Measurements from ENCODE around the gene SLIT3.

The SLIT3 gene

DNA sequence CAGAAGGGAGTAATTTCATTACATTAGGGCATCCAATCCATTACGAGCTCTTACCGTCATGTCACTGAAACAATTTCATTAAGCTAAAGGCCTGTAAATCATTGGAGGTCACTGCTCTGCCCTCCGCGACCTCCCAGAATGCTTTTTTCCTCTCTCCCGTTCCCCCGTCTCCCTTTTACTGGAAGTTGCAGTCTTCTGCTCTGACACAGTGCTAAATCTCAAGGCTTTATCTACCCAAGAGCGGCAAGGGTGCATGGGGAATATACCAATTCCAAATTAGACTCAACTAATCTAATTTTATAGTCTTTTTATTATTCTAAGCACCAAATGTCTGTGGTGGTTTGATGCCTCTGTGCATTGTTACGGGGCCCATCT lies 456.0 kb downstream of the SLIT3 start:
- DNase-seq: no peak

DNA sequence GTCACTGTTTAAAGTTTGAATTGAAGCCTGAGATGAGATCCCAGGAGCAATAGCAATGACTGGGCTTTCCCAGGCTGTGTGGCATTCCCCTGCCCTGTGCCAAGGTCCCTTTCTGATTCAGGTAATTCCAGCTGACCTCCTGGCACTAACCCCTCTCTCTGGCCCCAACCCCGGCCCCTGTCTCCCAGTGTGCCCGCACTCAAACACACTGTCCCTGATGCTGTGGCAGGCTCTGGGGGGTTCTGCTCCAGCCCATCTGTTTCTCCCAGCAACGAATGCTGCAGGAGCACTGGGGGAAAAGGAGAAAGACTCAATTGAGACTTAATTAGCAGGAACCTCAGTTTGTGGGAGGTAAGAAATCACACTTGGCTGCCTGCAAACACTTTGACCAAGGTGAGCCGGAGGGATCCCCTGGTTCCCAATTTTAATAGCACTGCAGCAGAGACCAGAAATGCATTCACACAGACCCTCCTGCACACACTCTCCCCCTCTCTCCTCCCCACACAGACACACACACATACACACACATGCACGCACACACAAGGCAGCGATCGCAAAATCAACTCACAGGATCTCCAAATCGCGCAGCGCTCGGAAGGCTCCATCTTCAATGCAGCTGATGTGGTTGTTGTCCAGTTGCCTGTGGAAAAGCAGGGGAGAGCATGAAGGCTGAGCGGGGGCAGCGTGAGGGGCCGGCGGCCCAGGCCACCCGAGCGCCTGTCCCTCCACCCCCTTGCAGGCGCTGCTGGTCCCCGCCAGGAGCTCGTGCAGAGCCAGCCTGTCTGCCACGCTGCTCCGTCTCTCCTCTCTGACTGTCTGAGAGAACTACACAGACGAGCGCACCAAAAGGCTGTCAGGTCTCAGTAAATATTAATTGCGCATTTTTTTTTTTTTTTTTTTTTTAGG lies 456.7 kb downstream of the SLIT3 start:
- no peak for DNase-seq

DNA sequence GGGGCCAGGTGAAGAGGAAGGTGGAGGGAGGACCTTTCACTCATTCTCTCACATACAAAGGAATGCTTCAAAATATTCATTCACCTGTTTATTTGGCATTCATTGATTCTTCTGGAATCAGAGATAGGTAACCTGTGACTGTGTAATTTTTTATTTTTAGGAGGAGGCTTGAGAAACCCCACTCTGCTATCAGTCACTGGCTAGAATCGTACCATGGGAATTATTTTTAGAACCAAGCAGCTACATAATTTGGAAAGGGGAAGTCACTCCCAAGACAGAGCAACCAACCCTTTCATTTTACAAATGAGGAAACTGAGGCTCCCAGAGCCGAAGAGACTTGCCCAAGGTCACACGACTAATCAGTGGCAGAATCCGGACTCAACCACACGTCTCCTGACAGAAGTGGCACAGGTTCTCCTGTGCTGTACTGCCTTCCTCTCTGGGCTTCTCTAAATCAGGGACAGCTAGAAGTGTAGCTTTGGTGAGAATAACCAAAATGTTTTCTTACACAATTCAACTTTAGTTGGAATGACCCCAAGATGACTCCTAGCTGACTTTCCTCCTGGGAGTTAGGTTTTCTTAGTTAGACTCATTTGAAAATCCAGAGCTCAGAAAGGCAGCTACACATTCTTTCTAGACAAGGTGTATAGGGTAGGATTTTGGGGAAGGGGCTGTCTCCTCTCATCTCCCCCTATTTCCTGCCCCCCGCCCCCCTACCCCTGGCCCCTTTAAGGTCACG lies 457.5 kb downstream of the SLIT3 start:
- DNase-seq: no peak

DNA sequence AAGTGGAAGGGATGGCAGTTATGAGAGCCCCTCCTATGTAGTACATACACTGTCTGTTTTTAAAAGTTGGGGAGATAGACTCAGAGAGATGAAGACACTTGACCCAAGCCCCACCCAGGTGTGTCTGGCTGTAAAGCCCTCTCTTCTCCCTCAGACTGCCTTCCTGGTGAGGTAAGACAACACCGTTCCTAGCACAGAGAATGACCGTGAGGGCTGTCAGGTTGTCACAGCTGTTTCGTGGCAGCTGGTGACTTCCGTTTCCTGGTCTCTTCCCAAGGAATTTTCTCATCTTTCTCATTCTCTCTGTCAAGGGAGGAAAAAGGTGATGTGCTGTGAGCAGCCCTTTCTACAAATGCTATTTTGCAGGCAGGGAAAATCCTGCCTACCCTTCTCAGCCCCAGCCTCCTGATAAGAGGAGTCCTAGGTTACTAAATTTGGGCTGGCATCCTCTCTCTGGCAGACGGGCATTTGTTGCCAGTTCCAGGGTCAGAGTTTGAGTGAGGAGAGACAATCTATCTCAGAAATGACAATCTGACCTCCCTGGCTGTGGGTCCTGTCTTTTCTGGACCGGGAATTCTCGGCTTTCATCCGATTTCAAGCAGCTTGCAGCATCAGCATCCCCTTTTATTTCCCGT lies 458.3 kb downstream of the SLIT3 start:
- DNase-seq: no peak

DNA sequence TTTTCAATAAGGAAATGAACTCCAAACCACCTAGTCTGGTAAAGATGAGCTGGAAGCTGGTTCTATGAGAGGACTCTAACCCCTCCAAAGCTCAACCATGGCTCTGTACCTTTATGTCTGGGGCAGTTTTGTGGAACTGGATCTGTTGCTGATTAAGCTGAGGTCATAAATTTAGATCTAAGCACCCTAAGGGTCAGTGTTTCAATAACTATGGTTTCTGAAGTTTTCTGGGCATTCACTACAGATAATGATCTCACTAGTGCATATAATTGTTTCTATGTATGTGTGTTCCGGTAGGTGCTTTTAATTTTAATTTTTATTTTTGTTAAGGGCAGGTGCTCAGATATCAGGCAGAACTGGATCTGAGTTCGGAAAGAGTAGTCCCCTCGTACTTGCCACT lies 463.1 kb downstream of the SLIT3 start:
- no peak for DNase-seq

DNA sequence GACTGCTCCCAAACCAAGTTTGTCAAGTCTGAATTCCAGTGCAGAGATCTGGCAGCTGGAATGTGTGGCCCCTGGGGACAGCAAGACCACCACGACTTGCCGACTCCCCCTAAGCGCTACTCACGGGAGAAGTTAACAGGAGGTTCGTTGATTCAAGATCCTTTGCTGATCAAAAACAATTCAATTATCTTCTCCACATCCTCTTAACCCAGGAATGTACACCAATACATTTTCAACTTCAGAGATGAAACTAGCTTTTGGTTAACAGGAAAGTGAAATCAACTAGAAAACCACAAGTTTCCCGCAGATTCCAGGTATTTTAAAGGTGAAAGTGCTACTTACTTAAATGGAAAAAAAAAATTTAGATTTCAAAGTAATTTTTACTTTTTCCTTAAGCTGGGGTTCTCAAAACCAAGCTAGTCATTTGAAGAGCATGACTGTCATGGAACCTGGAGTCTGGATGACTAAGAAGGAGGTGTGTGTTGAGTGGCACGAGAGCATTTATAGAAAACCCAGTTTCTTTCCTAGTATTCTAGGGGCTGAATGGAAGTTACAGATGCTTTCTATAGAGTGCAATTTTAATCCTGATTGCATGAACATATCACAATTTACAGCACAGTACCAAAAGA lies 464.2 kb downstream of the SLIT3 start:
- no peak for DNase-seq

DNA sequence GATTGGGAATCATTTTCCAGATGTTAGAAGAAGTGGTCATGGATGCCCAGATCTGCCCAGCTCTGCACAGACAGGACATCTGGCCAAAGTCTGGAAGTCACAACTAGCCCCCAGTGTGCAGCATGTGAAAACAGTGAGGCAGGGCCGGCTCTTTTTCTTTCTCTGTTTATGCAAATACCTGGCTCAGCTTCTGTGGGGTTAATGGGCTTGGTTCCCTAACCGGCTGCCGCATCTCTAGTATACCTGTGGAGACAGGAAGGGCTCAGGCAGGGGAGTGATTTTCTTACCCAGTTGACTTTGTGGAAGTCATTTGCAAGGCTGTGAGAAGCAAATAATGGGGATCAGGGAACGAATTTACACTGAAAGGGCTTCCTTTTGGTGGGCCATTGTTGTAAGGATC lies 467.0 kb downstream of the SLIT3 start:
- no peak for DNase-seq

DNA sequence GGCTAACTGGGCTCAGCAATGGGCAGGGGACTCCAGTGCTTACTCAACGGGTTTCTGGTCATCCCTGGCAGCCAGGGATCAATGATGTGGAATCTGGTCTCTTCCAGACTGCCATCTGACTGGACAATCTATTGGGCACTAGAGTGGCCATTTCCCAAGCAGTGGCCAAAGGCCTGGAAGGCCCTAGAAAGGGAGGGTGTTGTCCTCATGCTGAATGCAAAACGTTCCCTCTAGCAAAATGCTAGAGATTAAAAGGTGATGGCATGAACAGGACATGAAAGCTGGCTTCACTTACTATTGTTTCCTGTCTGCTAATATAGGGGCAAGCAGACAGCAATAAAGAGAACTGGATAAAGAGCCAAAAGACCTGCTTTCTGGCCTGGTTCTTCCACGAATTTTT lies 467.6 kb downstream of the SLIT3 start:
- DNase-seq: no peak

DNA sequence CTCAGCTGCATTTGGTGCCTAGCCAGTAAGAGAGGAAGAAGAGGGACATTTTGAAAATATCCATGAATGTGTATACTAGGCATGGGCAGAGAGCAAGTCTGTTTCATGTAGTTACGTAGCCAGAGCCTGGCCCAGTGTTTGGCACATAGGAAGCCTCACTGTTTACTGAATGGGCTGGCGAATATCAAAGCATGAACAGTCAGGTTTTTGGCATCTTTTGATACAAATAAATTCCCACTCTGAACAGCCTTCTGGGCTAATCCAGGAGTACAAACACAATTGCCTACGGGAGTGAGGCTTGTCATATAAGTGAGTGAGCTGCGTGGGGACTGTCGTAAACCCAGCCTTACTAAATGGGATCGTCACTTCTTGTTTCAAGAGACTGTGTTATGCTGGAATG lies 468.6 kb downstream of the SLIT3 start:
- DNase-seq: no peak

DNA sequence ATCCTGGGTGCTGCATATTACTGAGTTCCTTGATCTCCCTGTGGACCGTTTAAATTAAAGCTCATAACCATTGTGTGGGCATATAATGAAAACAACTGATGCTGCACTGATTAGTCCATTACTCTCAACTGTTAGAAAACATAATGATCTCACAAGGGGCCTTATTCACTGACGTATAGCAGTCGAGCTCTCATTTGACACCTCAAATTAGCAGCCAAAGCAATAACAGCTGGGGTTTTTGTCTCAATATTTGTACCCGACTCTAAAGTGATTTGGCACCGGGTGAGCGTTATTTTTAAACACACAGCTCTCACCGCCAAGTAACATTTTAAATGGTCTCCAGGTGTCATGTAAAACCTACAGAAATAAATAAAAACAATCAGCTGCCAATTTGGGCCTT lies 469.6 kb downstream of the SLIT3 start:
- DNase-seq: no peak

DNA sequence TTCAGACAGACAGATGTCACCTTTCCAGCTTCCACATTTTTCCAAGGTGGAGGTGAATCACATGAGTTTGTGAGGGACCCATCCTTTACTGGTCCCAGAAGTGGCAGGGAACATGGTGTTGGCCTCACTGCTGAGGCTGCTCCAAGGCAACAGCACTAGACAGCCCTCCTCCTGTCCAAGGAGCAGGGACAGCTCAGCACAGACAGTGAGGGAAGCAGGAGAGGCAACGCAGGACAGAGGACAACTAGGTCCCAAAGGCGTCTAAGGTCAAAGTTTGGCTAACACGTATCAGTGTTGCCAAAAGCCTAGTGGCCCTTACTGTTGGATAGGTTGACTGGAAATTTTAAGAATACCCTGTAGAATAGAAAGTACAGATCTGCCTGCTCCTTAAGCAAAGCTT lies 470.1 kb downstream of the SLIT3 start:
- DNase-seq: no peak

DNA sequence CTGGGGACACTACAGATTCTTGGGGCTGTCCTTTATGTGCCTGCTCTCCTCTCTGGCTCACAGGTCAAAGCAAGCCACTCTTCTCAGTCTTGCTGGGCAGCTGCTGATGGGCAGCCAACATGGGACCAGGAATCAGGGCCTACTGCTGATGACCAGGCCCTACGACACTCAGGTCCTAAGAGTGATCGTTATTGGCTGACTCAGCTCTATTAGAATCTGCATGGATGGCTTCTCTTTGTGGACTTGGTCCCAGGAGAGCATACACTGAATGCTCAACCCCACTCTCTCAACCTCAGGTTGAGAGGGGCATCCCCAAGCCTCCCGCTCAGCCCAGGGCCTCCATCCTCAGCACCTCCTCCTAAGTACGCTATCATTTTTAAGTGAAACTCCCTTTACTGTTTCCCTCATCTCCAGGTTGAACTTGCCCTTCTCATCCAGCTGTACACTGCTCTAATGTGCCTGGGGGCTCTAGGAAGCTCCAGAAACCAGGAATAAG lies 471.0 kb downstream of the SLIT3 start:
- no peak for DNase-seq

DNA sequence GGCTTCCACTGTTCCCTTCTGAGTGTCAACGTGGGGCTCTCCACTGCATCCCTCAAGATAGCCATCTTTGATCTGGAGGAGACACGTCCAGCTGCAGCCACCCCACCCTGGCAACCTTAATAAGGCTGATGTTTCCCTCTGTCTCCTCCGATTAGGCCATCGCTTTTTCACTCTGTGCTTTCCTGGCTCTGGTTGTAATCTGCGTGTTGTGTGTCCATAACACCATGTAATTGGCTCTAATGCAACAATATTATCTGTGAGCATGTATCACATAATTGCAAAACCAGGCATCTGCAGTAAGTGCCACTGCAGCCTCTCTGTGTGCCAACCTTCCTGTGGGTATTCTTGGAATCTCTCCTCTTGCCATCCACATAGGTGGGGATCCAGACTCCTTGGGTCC lies 471.9 kb downstream of the SLIT3 start:
- no peak for DNase-seq

DNA sequence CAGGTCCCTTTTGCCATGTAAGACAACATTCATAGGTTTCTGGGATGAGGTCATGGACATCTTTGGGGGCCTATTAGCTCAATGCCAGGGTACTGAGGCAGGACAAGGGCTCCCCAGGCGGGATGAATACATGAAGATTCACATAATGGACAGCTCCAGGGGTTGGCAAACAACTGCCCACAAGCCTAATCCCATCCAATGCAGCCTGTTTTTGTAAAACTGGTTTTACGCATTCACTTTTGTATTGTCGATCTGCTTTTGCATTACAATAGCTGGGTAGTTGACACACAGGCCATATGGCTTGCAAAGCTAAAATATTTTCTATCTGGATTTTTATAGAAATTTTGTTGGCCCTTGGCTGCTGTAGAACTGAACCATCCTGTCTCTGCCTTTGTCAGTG lies 473.3 kb downstream of the SLIT3 start:
- no peak for DNase-seq

DNA sequence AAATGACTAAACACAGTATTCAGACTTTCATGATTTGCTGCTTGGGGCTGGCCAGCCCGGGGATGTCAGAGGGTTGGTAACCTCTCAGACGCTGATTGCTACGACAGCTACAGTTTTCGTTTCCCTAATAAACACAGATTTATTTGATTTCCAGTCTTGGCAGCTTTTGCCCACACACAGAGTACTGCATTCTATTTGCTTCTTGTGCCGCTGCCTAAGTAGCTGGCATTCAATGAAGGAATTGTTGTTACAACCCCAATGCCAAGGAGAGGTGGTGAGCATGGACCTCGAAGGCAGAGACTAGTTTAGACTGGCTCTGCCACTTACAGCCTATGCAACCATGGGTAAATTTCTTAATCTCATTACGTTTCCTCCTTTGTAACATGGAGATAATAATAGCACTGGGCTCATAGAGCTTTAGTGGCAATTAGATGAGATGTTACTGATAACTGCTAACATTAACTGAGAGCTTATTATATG lies 474.7 kb downstream of the SLIT3 start:
- no peak for DNase-seq

DNA sequence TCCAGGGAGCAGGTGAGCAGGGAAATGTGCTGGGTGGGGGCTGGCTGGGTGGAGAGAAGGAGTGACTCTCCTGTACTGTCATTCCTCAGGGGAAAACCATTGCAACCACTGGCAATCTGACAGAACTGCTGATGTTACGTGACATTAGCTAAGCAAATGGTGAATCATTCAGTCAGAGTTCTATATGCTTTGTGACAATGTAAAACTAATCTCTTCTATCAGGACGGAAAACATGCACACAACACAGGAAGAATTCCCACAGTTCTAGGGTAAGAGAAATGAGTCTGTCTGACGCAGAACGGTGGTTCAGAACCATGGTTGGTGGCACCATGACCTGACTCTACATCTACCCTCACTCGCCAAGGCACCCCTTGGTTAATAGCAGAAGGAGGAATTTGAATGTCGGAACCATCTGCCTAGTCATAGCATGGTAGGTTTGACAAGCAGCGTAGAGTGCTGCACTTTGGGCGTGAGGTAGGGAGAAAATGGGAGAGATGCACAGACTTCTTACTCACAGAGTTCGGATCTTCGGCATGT lies 478.1 kb downstream of the SLIT3 start:
- no peak for DNase-seq

DNA sequence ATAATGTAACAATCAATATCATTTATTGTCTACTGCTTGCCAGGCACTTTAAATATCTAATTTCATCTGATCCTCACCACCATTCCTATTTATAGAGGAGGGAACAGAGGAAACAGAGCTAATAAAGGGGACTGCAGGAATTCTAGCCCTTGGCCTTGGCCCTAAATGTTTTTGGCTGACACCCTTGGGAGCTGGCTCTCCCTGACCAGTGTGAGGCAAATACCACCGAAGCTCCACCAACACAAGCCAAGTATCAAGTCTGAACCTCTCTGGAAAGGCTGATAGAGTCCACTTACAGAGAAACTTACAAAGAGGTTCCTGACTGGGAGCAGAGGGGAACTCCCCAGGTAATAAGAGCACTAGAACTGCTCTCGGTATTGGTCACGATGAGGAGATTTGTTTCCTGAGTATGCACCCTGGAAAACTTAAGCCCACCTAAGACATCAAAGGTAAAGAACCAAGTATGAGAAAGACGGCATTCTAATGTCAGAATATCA lies 478.6 kb downstream of the SLIT3 start:
- no peak for DNase-seq

DNA sequence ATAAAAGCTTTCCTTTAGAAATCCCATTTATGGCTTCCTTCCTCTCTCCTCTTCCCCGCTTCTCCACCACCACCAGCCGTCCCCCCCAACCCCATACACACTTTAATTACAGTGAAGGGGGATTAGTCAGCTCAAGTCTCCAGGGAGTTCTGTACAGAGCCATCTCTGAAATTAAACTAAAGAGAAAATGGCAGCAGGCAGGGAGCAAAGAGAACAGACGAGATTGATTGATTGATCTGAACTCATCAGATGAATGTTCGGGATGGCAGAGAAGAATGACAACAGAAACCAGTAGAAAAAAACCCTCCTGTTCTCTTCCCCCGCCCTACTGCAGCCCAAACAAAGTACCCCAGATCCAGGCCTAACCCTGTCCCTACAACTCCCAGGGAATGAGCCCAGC lies 480.1 kb downstream of the SLIT3 start:
- no peak for DNase-seq

DNA sequence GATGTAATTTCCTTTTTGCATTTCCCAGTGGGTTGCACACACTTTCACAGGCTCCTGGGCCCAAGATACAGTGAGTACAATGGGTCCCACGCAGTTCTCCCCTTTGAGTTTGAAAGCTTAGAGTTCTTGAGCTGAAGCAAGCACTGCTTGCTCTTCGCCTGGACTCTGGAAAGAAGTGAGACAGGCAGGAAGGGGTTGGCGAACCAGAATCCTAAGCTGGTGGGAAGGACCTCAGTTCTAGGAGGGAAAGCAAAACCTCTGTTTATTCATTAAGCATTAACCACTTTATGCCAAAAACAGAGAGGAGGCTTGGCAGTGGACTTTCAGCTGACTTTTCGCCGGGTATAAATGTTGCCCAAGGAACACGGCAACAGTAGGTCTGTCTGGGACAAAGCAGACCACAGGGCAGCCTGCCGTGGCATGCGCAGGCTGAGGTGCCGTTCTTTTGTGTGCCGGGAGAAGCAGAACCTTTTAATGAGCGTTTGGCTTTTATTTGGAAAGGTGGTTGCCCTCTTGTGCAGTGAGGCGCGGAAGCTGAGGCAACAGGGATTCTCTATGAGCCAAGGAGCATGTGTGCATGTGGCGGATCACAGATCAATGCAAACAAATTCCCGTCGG lies 481.8 kb downstream of the SLIT3 start:
- DNase-seq: no peak

DNA sequence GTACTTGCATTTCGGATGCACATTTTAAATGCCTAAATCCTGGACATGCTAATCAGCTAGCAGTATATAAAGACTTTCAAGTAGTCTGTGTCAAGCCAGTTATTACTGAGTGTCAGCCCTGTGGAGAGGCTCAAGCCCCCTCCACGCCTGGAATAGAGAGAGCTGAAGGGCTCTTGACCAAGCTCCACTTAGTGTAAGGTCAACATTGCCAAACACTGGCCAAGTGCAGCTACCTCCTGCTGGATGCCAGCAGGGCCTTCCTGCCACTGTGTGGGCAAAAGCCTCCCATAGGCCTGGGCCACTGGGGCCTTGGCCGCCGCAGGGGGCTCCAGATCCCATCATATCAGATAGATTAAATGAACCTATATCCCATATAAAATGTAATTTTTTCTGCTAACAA lies 482.4 kb downstream of the SLIT3 start:
- DNase-seq: peak; percentile 2 to 77 (median 6)

DNA sequence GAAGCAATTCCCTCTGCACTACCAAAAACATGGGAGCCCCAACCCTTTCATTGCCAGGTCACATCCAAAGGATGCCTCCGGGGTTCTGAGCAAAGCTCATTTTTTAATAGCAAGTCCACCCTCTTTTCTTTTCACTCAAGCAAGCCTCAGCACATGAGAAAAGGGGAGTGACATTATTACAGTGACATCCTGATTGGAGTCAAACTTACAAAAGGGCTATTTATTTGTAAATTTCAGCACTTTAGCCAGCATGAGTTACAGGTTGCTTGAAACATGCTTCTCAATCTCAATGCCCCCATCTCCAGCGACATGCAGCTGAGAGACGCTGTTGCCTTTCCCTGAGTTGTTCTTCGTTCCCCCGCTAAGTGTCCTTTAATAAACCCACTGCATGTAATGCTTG lies 483.3 kb downstream of the SLIT3 start:
- no peak for DNase-seq

DNA sequence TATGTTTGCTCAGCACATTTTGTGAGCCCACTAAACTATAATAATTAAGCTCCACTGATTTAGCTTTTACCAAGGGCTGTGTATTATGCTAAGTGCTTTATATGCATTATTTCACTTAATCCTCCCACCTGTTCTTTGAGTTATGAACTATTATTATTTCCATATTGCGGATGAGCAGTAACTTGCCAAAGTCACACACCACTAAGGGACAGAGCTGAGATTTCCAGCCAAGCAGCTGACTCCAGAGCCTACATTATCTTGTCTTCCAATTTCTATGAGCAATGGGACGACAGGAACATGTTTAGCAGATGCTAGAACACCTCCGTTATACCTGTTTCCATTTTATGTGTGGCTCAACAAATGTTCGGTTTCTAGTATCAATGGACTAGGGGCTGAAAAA lies 484.3 kb downstream of the SLIT3 start:
- no peak for DNase-seq
